Measurements from ENCODE around the gene RGS3.

DNA sequence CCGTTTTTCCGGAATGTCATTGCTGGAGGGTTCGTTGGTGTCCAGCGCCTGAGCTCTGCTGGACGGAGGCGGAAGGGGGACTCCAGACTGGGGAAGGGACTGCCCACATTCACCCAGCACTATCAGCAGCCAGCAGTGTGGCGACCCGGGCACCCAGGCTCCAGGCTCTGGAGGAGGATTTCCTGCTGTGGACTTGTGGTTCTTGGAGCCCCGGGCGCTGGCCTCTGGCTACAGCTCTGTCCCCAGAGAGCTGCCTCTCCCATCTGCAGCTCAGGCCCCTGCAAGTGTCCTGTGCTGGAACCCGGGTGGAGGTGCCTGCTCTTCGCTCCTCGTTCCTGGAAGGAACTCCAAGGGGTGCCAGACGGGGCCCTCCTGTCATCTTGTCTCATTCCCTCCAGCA, 152.6 kb downstream of the RGS3 start:
- TF ChIP-seq, protein P1, sequence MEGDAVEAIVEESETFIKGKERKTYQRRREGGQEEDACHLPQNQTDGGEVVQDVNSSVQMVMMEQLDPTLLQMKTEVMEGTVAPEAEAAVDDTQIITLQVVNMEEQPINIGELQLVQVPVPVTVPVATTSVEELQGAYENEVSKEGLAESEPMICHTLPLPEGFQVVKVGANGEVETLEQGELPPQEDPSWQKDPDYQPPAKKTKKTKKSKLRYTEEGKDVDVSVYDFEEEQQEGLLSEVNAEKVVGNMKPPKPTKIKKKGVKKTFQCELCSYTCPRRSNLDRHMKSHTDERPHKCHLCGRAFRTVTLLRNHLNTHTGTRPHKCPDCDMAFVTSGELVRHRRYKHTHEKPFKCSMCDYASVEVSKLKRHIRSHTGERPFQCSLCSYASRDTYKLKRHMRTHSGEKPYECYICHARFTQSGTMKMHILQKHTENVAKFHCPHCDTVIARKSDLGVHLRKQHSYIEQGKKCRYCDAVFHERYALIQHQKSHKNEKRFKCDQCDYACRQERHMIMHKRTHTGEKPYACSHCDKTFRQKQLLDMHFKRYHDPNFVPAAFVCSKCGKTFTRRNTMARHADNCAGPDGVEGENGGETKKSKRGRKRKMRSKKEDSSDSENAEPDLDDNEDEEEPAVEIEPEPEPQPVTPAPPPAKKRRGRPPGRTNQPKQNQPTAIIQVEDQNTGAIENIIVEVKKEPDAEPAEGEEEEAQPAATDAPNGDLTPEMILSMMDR (IDR thresholded peaks at IDR 0.05; ENCODE audit: low read depth, low read length): no peak
- TF ChIP-seq EZH2phosphoT487 (IDR thresholded peaks at IDR 0.05; ENCODE audit: low read depth): no peak

Measured in OCI-LY3 (cell line).